Suprapubic skin (tissue), 4 donors: ENCODE data around the gene LDB2. TPM values are rescaled to one million over a fixed set of nuclear protein-coding genes. Genes with fewer than 3 reads are reported as not detected.

Experiments
- DNase-seq, 2 donors: peaks; one replicate each; pipeline ENCODE4 v3.0.0-alpha.2; 2019; ENCODE audit warnings: low spot score in 2 of 2
- H3K27ac ChIP-seq: fragments of 200-600 bp; sonication (generic); one replicate; pipeline ENCODE4 v1.5.1; 2019
- H3K27me3 ChIP-seq: fragments of 200-600 bp; sonication (generic); one replicate; pipeline ENCODE4 v1.5.1; 2019
- H3K36me3 ChIP-seq: fragments of 200-600 bp; sonication (generic); one replicate; pipeline ENCODE4 v1.5.1; 2019
- H3K4me1 ChIP-seq: fragments of 200-600 bp; sonication (generic); one replicate; pipeline ENCODE4 v1.5.1; 2019
- H3K4me3 ChIP-seq: fragments of 200-600 bp; sonication (generic); one replicate; pipeline ENCODE4 v1.5.1; 2019; ENCODE audit warnings: mild to moderate bottlenecking
- H3K9me3 ChIP-seq: fragments of 200-600 bp; sonication (generic); one replicate; pipeline ENCODE4 v1.5.1; 2019
- EP300 ChIP-seq: sonication (generic); formaldehyde crosslinking; IDR thresholded peaks from one replicate; pipeline ENCODE4 v1.6.1; 2017; ENCODE audit warnings: antibody characterized with exemption
- POLR2A ChIP-seq, 2 donors: fragments of 450-650 bp; IDR thresholded peaks; one replicate each; pipeline ENCODE4 v1.6.1; 2017; ENCODE audit warnings: antibody characterized with exemption in 2 of 2, mild to moderate bottlenecking in 2 of 2, moderate library complexity in 2 of 2
- POLR2AphosphoS5 ChIP-seq, 3 donors: sonication (generic); formaldehyde crosslinking; IDR thresholded peaks; one replicate each; pipeline ENCODE4 v1.6.1; 2017; ENCODE audit warnings: antibody characterized with exemption in 3 of 3
- WGBS: methylation state at CpG from one replicate; pipeline ENCODE4 v1.1.5; 2018; 5-methylcytosine and 5-hydroxymethylcytosine counted together
- total RNA-seq, 4 donors: library from RNA; depleted of rRNA; stranded (reverse); fragments of >200 nt; gene quantifications; one replicate each; pipeline ENCODE4 v1.1.0, GENCODE V29; 2016
- TF ChIP-seq, protein P1 (sequence below), 2 donors: fragments of 200-600 bp in 1 of 2; fragments of 450-650 bp in 1 of 2; sonication (generic) in 1 of 2; IDR thresholded peaks; one replicate each; pipeline ENCODE4 v1.5.1; 2016 to 2019; ENCODE audit warnings: antibody characterized with exemption in 2 of 2, mild to moderate bottlenecking in 1 of 2, moderate library complexity in 1 of 2

Gene LDB2
- total RNA-seq, 4 donors from 2014 or later = 4.7 to 17.7 (median 9.9) TPM

DNA sequence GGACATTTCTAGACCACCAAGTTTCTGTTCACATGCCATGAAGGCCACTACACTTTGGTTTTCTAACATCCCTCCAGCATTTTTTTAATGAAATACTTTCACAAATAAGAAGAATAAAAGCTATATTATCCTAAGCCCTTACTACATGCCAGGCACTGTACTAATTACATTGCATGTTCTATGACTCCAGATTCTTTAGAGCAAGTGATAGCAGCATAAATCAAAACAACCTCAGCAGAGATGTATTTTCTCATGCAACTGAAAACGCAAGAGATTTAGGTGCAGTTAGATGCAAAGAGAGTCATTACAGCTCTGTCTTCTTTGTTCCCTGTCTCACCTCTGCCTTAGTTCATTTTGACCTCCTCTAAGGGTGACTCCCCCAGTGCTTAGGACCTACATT, 230.0 kb downstream of the LDB2 start:
- no peak for DNase-seq
- no peaks in the 10 kb centered on the region for H3K36me3 ChIP-seq
- TF ChIP-seq POLR2AphosphoS5 (IDR thresholded peaks at IDR 0.05) = no peak
- TF ChIP-seq, protein P1, sequence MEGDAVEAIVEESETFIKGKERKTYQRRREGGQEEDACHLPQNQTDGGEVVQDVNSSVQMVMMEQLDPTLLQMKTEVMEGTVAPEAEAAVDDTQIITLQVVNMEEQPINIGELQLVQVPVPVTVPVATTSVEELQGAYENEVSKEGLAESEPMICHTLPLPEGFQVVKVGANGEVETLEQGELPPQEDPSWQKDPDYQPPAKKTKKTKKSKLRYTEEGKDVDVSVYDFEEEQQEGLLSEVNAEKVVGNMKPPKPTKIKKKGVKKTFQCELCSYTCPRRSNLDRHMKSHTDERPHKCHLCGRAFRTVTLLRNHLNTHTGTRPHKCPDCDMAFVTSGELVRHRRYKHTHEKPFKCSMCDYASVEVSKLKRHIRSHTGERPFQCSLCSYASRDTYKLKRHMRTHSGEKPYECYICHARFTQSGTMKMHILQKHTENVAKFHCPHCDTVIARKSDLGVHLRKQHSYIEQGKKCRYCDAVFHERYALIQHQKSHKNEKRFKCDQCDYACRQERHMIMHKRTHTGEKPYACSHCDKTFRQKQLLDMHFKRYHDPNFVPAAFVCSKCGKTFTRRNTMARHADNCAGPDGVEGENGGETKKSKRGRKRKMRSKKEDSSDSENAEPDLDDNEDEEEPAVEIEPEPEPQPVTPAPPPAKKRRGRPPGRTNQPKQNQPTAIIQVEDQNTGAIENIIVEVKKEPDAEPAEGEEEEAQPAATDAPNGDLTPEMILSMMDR (IDR thresholded peaks at IDR 0.05) = no peak
- no peak for TF ChIP-seq POLR2A (IDR thresholded peaks at IDR 0.05)
- no peaks in the 10 kb centered on the region for H3K4me1 ChIP-seq
- no peak overlapping the region for H3K27ac ChIP-seq
- H3K27me3 ChIP-seq = no peaks in the 10 kb centered on the region
- 67% methylated on average over 1 of the region's 1 CpG for WGBS
- H3K9me3 ChIP-seq = no peaks in the 10 kb centered on the region
- no peak overlapping the region for H3K4me3 ChIP-seq

DNA sequence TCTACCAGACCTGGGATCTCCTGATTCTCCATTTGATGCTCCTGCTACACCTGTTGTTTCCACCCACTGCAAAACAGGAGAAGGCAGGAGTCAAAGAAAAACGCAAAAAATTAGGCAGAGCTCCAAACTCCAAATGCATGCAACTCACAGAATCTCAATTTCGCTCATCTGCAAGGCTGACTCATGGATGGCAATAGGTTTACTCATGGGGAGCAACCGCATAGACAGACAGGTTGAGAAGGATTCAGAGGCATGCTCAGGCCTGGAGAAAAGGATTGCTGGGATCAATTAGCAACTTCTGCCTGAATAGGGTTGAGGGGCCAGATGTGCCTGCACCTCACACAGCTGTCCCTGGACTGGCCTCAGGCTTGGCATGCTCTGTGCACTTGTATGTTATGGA, 231.0 kb downstream of the LDB2 start:
- Histone ChIP-seq H3K4me3 (no peak overlapping the region), H3K9me3 (no peaks in the 10 kb centered on the region), H3K27ac (no peak overlapping the region), H3K36me3 (no peaks in the 10 kb centered on the region), H3K27me3 (no peaks in the 10 kb centered on the region), H3K4me1 (no peaks in the 10 kb centered on the region)
- TF ChIP-seq POLR2A (IDR thresholded peaks at IDR 0.05) (no peak), POLR2AphosphoS5 (IDR thresholded peaks at IDR 0.05) (no peak), EP300 (no peak)
- TF ChIP-seq, protein P1 (IDR thresholded peaks at IDR 0.05) = no peak
- no peak for DNase-seq
- 78% methylated on average over 3 of the region's 3 CpGs for WGBS

DNA sequence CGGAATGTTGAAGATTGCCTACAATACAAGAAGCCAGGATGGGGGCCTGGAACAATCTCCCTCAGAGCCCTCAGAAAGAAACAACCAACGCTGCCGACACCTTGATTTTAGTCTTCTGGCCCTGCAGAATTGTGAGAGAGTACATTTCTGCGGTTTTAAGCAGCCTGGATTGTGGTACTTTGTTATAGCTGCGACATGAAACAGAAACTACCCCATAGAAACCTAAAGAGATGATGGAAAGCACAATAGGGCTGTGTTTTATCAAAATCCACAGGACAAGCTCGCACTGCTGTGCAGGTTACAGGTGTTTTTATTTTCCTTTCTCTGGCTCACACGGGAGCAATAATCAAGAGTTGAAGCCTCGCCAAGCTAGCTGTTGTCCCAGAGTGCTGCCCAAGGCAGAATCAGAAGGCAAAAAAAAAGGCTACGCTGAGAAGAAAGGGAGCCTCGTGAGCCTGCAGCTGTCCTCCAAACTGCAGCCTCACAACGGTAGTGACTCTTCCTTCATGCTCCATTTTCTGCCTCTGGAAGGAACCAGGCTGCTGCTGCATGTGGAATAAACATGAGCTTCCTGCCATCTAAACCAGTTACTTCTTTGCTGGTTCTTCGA, 232.4 kb downstream of the LDB2 start:
- no peak overlapping the region for H3K27ac ChIP-seq
- DNase-seq = no peak
- no peak overlapping the region for H3K4me3 ChIP-seq
- TF ChIP-seq EP300 (no peak), POLR2AphosphoS5 (IDR thresholded peaks at IDR 0.05) (no peak), POLR2A (IDR thresholded peaks at IDR 0.05) (no peak)
- TF ChIP-seq, protein P1 (IDR thresholded peaks at IDR 0.05) = no peak
- WGBS = 69% methylated on average over 12 of the region's 12 CpGs
- H3K36me3 ChIP-seq = no peaks in the 10 kb centered on the region
- no peaks in the 10 kb centered on the region for H3K9me3 ChIP-seq
- H3K27me3 ChIP-seq = no peaks in the 10 kb centered on the region
- no peaks in the 10 kb centered on the region for H3K4me1 ChIP-seq

DNA sequence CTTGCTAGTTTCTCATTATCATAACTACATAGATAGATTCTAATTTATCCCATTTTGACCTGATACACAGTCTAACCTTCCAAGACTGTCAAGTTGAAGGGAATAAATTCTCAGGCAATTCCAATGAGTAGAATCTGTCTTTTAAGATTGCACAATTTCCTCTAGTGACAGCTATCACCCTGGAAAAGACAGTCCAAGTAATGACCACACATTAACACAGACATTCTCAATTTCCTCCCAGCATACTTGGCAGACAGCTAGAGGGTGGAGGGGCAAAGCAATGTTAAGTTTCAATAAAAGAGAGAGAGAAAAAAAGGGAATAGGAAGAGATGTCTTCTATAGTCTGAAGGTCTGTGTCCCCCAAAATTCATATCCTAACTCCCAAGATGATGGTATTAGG, 234.7 kb downstream of the LDB2 start:
- DNase-seq = no peak
- peaks cover 4% of the 10 kb centered on the region for H3K4me1 ChIP-seq
- no peak overlapping the region for H3K4me3 ChIP-seq
- no peaks in the 10 kb centered on the region for H3K36me3 ChIP-seq
- no peaks in the 10 kb centered on the region for H3K27me3 ChIP-seq
- no peak overlapping the region for H3K27ac ChIP-seq
- TF ChIP-seq POLR2A (IDR thresholded peaks at IDR 0.05) = no peak
- no peak for TF ChIP-seq EP300
- TF ChIP-seq, protein P1 (IDR thresholded peaks at IDR 0.05) = no peak
- no peak for TF ChIP-seq POLR2AphosphoS5 (IDR thresholded peaks at IDR 0.05)
- H3K9me3 ChIP-seq = no peaks in the 10 kb centered on the region

DNA sequence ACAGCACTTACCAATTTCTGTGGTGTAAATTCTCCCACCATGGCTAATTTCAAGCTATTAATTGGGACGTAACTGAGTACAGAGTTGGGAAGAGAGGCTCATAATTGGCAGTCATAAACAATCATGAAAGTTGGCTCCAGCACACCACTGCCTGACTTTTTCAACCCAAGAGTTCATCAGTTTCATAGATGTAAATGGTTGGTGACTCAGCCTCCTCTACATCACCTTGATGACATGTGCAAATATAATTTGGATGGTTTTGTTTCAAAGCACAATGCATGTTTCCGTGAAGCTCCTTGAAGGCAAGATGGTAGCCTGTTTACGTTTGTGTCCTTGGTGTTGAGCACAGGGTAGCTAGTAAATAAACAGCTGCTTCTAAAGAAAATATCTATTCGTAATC, 235.1 kb downstream of the LDB2 start:
- 81% methylated on average over 4 of the region's 4 CpGs for WGBS
- H3K36me3 ChIP-seq = no peaks in the 10 kb centered on the region
- H3K27ac ChIP-seq = no peak overlapping the region
- no peak for TF ChIP-seq EP300
- TF ChIP-seq, protein P1 (IDR thresholded peaks at IDR 0.05) = no peak
- TF ChIP-seq POLR2A (IDR thresholded peaks at IDR 0.05) = no peak
- TF ChIP-seq POLR2AphosphoS5 (IDR thresholded peaks at IDR 0.05) = no peak
- no peak overlapping the region for H3K4me3 ChIP-seq
- peaks cover 4% of the 10 kb centered on the region for H3K4me1 ChIP-seq
- no peak for DNase-seq
- no peaks in the 10 kb centered on the region for H3K27me3 ChIP-seq
- no peaks in the 10 kb centered on the region for H3K9me3 ChIP-seq
